ENCODE results near the gene PGPEP1. TPM values are rescaled to one million over a fixed set of nuclear protein-coding genes. Genes with fewer than 3 reads are reported as not detected.
A peak's percentile ranks its signal among the peaks of the same experiment; 100 is the strongest.

PGPEP1 gene
- total and polyA plus RNA-seq, 10 of the 15 experiments (the other 5 are each of a cell fraction or from before 2014, with no cell fraction given): 13.8 to 39.4 (median 17.0) TPM

DNA sequence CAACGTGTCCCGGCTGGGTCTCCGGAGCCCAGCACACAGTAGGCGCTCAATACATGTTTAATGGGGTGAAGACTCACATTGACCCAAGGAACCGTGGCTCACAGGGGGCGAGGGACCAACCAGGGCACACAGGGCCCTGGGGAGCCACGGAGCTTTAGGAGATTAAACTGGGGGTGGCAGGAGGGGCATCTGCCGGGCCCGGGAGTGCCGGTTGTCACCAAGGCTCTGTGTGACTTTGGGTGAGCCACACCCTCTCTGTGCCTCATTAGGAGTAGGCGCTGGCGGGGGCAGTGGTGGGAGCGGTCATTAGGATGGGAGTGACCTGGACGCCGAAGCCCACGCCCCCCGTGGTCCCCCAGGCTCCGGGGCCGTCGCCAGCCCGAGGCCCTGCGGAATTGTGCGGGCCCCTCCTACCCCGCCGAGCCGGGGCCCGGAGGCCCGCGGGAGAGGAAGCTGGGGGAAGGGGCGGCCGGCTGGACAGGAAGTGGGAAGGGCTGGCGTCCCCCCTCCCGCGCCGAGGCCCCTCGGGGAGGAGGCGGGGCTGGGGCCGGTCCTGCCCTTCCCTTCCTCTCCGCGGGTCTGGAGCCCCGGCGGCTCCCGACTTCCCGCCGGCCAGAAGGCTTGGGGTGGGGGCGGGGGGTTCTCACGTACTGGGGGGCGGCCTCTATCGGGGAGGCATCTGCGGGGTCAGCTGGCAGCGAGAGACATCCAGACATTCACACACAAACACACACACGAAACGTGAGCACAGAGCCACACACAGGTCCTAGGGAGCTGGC lies 77.0 kb downstream of the PGPEP1 start (continued):
- TF ChIP-seq BRCA1 (IDR thresholded peaks at IDR 0.05; ENCODE audit: low read depth, low read length) (no peak), HCFC1 (IDR thresholded peaks at IDR 0.05; ENCODE audit: low read length) (no peak), GABPA (IDR thresholded peaks at IDR 0.05; ENCODE audit: low read depth) (no peak; the same call in 1 of the 2 replicates), SMARCA5 (IDR thresholded peaks at IDR 0.05) (no peak; the same call in 1 of the 2 replicates), WRNIP1 (IDR thresholded peaks at IDR 0.05; ENCODE audit: borderline replicate concordance, low read depth, low read length) (no peak), ZNF217 (IDR thresholded peaks at IDR 0.05) (peak; percentile 92)
- TF ChIP-seq, protein P1, sequence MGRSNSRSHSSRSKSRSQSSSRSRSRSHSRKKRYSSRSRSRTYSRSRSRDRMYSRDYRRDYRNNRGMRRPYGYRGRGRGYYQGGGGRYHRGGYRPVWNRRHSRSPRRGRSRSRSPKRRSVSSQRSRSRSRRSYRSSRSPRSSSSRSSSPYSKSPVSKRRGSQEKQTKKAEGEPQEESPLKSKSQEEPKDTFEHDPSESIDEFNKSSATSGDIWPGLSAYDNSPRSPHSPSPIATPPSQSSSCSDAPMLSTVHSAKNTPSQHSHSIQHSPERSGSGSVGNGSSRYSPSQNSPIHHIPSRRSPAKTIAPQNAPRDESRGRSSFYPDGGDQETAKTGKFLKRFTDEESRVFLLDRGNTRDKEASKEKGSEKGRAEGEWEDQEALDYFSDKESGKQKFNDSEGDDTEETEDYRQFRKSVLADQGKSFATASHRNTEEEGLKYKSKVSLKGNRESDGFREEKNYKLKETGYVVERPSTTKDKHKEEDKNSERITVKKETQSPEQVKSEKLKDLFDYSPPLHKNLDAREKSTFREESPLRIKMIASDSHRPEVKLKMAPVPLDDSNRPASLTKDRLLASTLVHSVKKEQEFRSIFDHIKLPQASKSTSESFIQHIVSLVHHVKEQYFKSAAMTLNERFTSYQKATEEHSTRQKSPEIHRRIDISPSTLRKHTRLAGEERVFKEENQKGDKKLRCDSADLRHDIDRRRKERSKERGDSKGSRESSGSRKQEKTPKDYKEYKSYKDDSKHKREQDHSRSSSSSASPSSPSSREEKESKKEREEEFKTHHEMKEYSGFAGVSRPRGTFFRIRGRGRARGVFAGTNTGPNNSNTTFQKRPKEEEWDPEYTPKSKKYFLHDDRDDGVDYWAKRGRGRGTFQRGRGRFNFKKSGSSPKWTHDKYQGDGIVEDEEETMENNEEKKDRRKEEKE (IDR thresholded peaks at IDR 0.05): no peak
- TF ChIP-seq, protein P2, sequence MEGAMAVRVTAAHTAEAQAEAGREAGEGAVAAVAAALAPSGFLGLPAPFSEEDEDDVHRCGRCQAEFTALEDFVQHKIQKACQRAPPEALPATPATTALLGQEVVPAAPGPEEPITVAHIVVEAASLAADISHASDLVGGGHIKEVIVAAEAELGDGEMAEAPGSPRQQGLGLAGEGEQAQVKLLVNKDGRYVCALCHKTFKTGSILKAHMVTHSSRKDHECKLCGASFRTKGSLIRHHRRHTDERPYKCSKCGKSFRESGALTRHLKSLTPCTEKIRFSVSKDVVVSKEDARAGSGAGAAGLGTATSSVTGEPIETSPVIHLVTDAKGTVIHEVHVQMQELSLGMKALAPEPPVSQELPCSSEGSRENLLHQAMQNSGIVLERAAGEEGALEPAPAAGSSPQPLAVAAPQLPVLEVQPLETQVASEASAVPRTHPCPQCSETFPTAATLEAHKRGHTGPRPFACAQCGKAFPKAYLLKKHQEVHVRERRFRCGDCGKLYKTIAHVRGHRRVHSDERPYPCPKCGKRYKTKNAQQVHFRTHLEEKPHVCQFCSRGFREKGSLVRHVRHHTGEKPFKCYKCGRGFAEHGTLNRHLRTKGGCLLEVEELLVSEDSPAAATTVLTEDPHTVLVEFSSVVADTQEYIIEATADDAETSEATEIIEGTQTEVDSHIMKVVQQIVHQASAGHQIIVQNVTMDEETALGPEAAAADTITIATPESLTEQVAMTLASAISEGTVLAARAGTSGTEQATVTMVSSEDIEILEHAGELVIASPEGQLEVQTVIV (IDR thresholded peaks at IDR 0.05; ENCODE audit: borderline replicate concordance, partially characterized antibody): no peak
